ENCODE measurements around the gene PRAF2. TPM values are rescaled to one million over a fixed set of nuclear protein-coding genes. Genes with fewer than 3 reads are reported as not detected.

Gene PRAF2
- total and polyA plus RNA-seq, 2 of the 13 experiments (the other 11 are each of a cell fraction or from before 2014, with no cell fraction given), result 0.33 to 2.6 TPM

- TF ChIP-seq, protein P1, sequence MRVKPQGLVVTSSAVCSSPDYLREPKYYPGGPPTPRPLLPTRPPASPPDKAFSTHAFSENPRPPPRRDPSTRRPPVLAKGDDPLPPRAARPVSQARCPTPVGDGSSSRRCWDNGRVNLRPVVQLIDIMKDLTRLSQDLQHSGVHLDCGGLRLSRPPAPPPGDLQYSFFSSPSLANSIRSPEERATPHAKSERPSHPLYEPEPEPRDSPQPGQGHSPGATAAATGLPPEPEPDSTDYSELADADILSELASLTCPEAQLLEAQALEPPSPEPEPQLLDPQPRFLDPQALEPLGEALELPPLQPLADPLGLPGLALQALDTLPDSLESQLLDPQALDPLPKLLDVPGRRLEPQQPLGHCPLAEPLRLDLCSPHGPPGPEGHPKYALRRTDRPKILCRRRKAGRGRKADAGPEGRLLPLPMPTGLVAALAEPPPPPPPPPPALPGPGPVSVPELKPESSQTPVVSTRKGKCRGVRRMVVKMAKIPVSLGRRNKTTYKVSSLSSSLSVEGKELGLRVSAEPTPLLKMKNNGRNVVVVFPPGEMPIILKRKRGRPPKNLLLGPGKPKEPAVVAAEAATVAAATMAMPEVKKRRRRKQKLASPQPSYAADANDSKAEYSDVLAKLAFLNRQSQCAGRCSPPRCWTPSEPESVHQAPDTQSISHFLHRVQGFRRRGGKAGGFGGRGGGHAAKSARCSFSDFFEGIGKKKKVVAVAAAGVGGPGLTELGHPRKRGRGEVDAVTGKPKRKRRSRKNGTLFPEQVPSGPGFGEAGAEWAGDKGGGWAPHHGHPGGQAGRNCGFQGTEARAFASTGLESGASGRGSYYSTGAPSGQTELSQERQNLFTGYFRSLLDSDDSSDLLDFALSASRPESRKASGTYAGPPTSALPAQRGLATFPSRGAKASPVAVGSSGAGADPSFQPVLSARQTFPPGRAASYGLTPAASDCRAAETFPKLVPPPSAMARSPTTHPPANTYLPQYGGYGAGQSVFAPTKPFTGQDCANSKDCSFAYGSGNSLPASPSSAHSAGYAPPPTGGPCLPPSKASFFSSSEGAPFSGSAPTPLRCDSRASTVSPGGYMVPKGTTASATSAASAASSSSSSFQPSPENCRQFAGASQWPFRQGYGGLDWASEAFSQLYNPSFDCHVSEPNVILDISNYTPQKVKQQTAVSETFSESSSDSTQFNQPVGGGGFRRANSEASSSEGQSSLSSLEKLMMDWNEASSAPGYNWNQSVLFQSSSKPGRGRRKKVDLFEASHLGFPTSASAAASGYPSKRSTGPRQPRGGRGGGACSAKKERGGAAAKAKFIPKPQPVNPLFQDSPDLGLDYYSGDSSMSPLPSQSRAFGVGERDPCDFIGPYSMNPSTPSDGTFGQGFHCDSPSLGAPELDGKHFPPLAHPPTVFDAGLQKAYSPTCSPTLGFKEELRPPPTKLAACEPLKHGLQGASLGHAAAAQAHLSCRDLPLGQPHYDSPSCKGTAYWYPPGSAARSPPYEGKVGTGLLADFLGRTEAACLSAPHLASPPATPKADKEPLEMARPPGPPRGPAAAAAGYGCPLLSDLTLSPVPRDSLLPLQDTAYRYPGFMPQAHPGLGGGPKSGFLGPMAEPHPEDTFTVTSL (CRISPR knock-in tag; IDR thresholded peaks at IDR 0.05; ENCODE audit: borderline replicate concordance), result peak; percentile 39; the same call in 1 of the 2 replicates
- TF ChIP-seq SAFB2 (CRISPR knock-in tag; IDR thresholded peaks at IDR 0.05; ENCODE audit: borderline replicate concordance, low read depth) (no peak), ZHX1 (CRISPR knock-in tag; IDR thresholded peaks at IDR 0.05; ENCODE audit: low read depth) (no peak), ZNF607 (CRISPR knock-in tag; IDR thresholded peaks at IDR 0.05; ENCODE audit: borderline replicate concordance) (no peak), ZNF670 (CRISPR knock-in tag; IDR thresholded peaks at IDR 0.05; ENCODE audit: borderline replicate concordance) (peak; percentile 66), TOPORS (CRISPR knock-in tag; IDR thresholded peaks at IDR 0.05) (no peak), THYN1 (CRISPR knock-in tag; IDR thresholded peaks at IDR 0.05; ENCODE audit: borderline replicate concordance, low read depth) (no peak), NR2F2 (IDR thresholded peaks at IDR 0.05; ENCODE audit: borderline replicate concordance, low read depth) (no peak), SSRP1 (CRISPR knock-in tag; IDR thresholded peaks at IDR 0.05) (no peak), MEF2D (CRISPR knock-in tag; IDR thresholded peaks at IDR 0.05) (0 out of 2 replicates have a peak, but pooled peaks have one; percentile 51), TGIF2 (CRISPR knock-in tag; IDR thresholded peaks at IDR 0.05) (no peak), ZNF878 (CRISPR knock-in tag; IDR thresholded peaks at IDR 0.05) (peak; percentile 69; the same call in 1 of the 2 replicates), ZNF143 (CRISPR knock-in tag; IDR thresholded peaks at IDR 0.05) (no peak), MIER3 (CRISPR knock-in tag; IDR thresholded peaks at IDR 0.05; ENCODE audit: borderline replicate concordance) (no peak), PRPF4 (IDR thresholded peaks at IDR 0.05; ENCODE audit: low read depth, low read length, poor library complexity, severe bottlenecking) (no peak)
- TF ChIP-seq, protein P2, sequence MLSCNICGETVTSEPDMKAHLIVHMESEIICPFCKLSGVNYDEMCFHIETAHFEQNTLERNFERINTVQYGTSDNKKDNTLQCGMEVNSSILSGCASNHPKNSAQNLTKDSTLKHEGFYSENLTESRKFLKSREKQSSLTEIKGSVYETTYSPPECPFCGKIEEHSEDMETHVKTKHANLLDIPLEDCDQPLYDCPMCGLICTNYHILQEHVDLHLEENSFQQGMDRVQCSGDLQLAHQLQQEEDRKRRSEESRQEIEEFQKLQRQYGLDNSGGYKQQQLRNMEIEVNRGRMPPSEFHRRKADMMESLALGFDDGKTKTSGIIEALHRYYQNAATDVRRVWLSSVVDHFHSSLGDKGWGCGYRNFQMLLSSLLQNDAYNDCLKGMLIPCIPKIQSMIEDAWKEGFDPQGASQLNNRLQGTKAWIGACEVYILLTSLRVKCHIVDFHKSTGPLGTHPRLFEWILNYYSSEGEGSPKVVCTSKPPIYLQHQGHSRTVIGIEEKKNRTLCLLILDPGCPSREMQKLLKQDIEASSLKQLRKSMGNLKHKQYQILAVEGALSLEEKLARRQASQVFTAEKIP (CRISPR knock-in tag; IDR thresholded peaks at IDR 0.05; ENCODE audit: borderline replicate concordance), result no peak
- TF ChIP-seq, protein P3, sequence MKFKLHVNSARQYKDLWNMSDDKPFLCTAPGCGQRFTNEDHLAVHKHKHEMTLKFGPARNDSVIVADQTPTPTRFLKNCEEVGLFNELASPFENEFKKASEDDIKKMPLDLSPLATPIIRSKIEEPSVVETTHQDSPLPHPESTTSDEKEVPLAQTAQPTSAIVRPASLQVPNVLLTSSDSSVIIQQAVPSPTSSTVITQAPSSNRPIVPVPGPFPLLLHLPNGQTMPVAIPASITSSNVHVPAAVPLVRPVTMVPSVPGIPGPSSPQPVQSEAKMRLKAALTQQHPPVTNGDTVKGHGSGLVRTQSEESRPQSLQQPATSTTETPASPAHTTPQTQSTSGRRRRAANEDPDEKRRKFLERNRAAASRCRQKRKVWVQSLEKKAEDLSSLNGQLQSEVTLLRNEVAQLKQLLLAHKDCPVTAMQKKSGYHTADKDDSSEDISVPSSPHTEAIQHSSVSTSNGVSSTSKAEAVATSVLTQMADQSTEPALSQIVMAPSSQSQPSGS (CRISPR knock-in tag; IDR thresholded peaks at IDR 0.05), result no peak
Observed at GRCh38 chrX:49079489-49080428, 6.0 kb upstream of the PRAF2 start, which contains the start of gene WDR45 (continued).
